ENCODE measurements around the gene STXBP4. TPM values are rescaled to one million over a fixed set of nuclear protein-coding genes. Genes with fewer than 3 reads are reported as not detected.

STXBP4 gene
- total and polyA plus RNA-seq, 3 experiments from 2014 or later, result 2.8 to 7.5 (median 6.9) TPM

- no peak overlapping the region for H3K4me3 ChIP-seq (ENCODE audit: low read length)
- Mint-ChIP-seq H3K27ac (no peak overlapping the region), H3K36me3 (no peaks in the 10 kb centered on the region), H3K4me3 (no peak overlapping the region), H3K4me1 (no peaks in the 10 kb centered on the region), H3K27me3 (peaks cover 2 to 14% of the 10 kb centered on the region in 2 donors), H3K9me3 (no peaks in the 10 kb centered on the region)
- H3K4me1 ChIP-seq (ENCODE audit: insufficient read depth, low read length), result no peaks in the 10 kb centered on the region
- no peak overlapping the region for H3K27ac ChIP-seq (ENCODE audit: low read depth, low read length)
- no peaks in the 10 kb centered on the region for H3K36me3 ChIP-seq (ENCODE audit: insufficient read depth, low read length)
- DNase-seq, result no peak
- CTCF ChIA-PET, result no interaction called here
- H3K27me3 ChIP-seq (ENCODE audit: insufficient read depth, low read length, poor library complexity, severe bottlenecking), result no peaks in the 10 kb centered on the region
- H3K9me3 ChIP-seq (ENCODE audit: low read length), result no peaks in the 10 kb centered on the region
- POLR2A ChIA-PET, result no interaction called here
These were observed 31.5 kb upstream of the STXBP4 start for GRCh38 chr17:54937018-54937417.

GRCh38 chr17:54937426-54937825, 31.1 kb upstream of the STXBP4 start:
- ChIA-PET CTCF (no interaction called here), POLR2A (no interaction called here)
- no peaks in the 10 kb centered on the region for H3K4me1 ChIP-seq (ENCODE audit: insufficient read depth, low read length)
- H3K27ac ChIP-seq (ENCODE audit: low read depth, low read length), result no peak overlapping the region
- H3K9me3 ChIP-seq (ENCODE audit: low read length), result no peaks in the 10 kb centered on the region
- H3K27me3 ChIP-seq (ENCODE audit: insufficient read depth, low read length, poor library complexity, severe bottlenecking), result no peaks in the 10 kb centered on the region
- H3K36me3 Mint-ChIP-seq, result no peaks in the 10 kb centered on the region
- H3K4me1 Mint-ChIP-seq, result no peaks in the 10 kb centered on the region
- no peaks in the 10 kb centered on the region for H3K9me3 Mint-ChIP-seq
- no peak overlapping the region for H3K27ac Mint-ChIP-seq
- no peaks in the 10 kb centered on the region for H3K36me3 ChIP-seq (ENCODE audit: insufficient read depth, low read length)
- H3K27me3 Mint-ChIP-seq, result peaks cover 0 to 14% of the 10 kb centered on the region in 2 donors
- no peak overlapping the region for H3K4me3 ChIP-seq (ENCODE audit: low read length)
- H3K4me3 Mint-ChIP-seq, result no peak overlapping the region
- DNase-seq, result no peak

GRCh38 chr17:54941285-54941684, 27.3 kb upstream of the STXBP4 start:
- DNase-seq, result no peak
- Mint-ChIP-seq H3K36me3 (no peaks in the 10 kb centered on the region), H3K9me3 (no peaks in the 10 kb centered on the region), H3K4me1 (no peaks in the 10 kb centered on the region), H3K4me3 (no peak overlapping the region), H3K27me3 (peaks cover 8 to 13% of the 10 kb centered on the region in 2 donors), H3K27ac (peak overlapping the region in 1 of 8 donors; percentile 14)
- Histone ChIP-seq H3K9me3 (ENCODE audit: low read length) (no peaks in the 10 kb centered on the region), H3K4me3 (ENCODE audit: low read length) (no peak overlapping the region), H3K36me3 (ENCODE audit: insufficient read depth, low read length) (no peaks in the 10 kb centered on the region), H3K27me3 (ENCODE audit: insufficient read depth, low read length, poor library complexity, severe bottlenecking) (no peaks in the 10 kb centered on the region), H3K27ac (ENCODE audit: low read depth, low read length) (no peak overlapping the region), H3K4me1 (ENCODE audit: insufficient read depth, low read length) (no peaks in the 10 kb centered on the region)
- ChIA-PET POLR2A (no interaction called here), CTCF (no interaction called here)

- H3K27me3 Mint-ChIP-seq, result peaks cover 13 to 29% of the 10 kb centered on the region in 2 donors
- H3K27ac Mint-ChIP-seq, result no peak overlapping the region
- CTCF ChIA-PET, result no interaction called here
- Histone ChIP-seq H3K27ac (ENCODE audit: low read depth, low read length) (no peak overlapping the region), H3K36me3 (ENCODE audit: insufficient read depth, low read length) (no peaks in the 10 kb centered on the region), H3K4me3 (ENCODE audit: low read length) (no peak overlapping the region), H3K4me1 (ENCODE audit: insufficient read depth, low read length) (no peaks in the 10 kb centered on the region), H3K9me3 (ENCODE audit: low read length) (no peaks in the 10 kb centered on the region), H3K27me3 (ENCODE audit: insufficient read depth, low read length, poor library complexity, severe bottlenecking) (no peaks in the 10 kb centered on the region)
- H3K4me3 Mint-ChIP-seq, result no peak overlapping the region
- peaks cover 0 to 4% (median 0%) of the 10 kb centered on the region in 3 donors for H3K36me3 Mint-ChIP-seq
- H3K9me3 Mint-ChIP-seq, result no peaks in the 10 kb centered on the region
- no peaks in the 10 kb centered on the region for H3K4me1 Mint-ChIP-seq
- POLR2A ChIA-PET, result no interaction called here
- no peak for DNase-seq
These were observed 23.8 kb upstream of the STXBP4 start for GRCh38 chr17:54944796-54945195.

- Mint-ChIP-seq H3K9me3 (no peaks in the 10 kb centered on the region), H3K4me3 (no peak overlapping the region), H3K4me1 (no peaks in the 10 kb centered on the region), H3K27ac (no peak overlapping the region), H3K36me3 (peaks cover 0 to 4% (median 0%) of the 10 kb centered on the region in 3 donors), H3K27me3 (peaks cover 13 to 29% of the 10 kb centered on the region in 2 donors)
- Histone ChIP-seq H3K27ac (ENCODE audit: low read depth, low read length) (no peak overlapping the region), H3K4me3 (ENCODE audit: low read length) (no peak overlapping the region), H3K4me1 (ENCODE audit: insufficient read depth, low read length) (no peaks in the 10 kb centered on the region), H3K9me3 (ENCODE audit: low read length) (no peaks in the 10 kb centered on the region), H3K27me3 (ENCODE audit: insufficient read depth, low read length, poor library complexity, severe bottlenecking) (no peaks in the 10 kb centered on the region), H3K36me3 (ENCODE audit: insufficient read depth, low read length) (no peaks in the 10 kb centered on the region)
- ChIA-PET CTCF (no interaction called here), POLR2A (no interaction called here)
- no peak for DNase-seq
These were observed 23.3 kb upstream of the STXBP4 start for GRCh38 chr17:54945231-54945630.

GRCh38 chr17:54945671-54946070, 22.9 kb upstream of the STXBP4 start:
- POLR2A ChIA-PET, result no interaction called here
- no peak for DNase-seq
- Mint-ChIP-seq H3K4me3 (no peak overlapping the region), H3K9me3 (no peaks in the 10 kb centered on the region), H3K27ac (no peak overlapping the region), H3K36me3 (peaks cover 0 to 4% (median 0%) of the 10 kb centered on the region in 3 donors), H3K4me1 (no peaks in the 10 kb centered on the region), H3K27me3 (peaks cover 13 to 29% of the 10 kb centered on the region in 2 donors)
- Histone ChIP-seq H3K36me3 (ENCODE audit: insufficient read depth, low read length) (no peaks in the 10 kb centered on the region), H3K4me3 (ENCODE audit: low read length) (no peak overlapping the region), H3K4me1 (ENCODE audit: insufficient read depth, low read length) (no peaks in the 10 kb centered on the region), H3K27ac (ENCODE audit: low read depth, low read length) (no peak overlapping the region), H3K9me3 (ENCODE audit: low read length) (no peaks in the 10 kb centered on the region), H3K27me3 (ENCODE audit: insufficient read depth, low read length, poor library complexity, severe bottlenecking) (no peaks in the 10 kb centered on the region)
- CTCF ChIA-PET, result no interaction called here

- Histone ChIP-seq H3K4me3 (ENCODE audit: low read length) (no peak overlapping the region), H3K36me3 (ENCODE audit: insufficient read depth, low read length) (no peaks in the 10 kb centered on the region), H3K4me1 (ENCODE audit: insufficient read depth, low read length) (no peaks in the 10 kb centered on the region), H3K27ac (ENCODE audit: low read depth, low read length) (no peak overlapping the region), H3K9me3 (ENCODE audit: low read length) (no peaks in the 10 kb centered on the region), H3K27me3 (ENCODE audit: insufficient read depth, low read length, poor library complexity, severe bottlenecking) (no peaks in the 10 kb centered on the region)
- no peak overlapping the region for H3K4me3 Mint-ChIP-seq
- no peaks in the 10 kb centered on the region for H3K4me1 Mint-ChIP-seq
- DNase-seq, result no peak
- H3K27ac Mint-ChIP-seq, result peak overlapping the region in 1 of 8 donors; percentile 1
- CTCF ChIA-PET, result no interaction called here
- no peaks in the 10 kb centered on the region for H3K9me3 Mint-ChIP-seq
- peaks cover 13 to 25% of the 10 kb centered on the region in 2 donors for H3K27me3 Mint-ChIP-seq
- H3K36me3 Mint-ChIP-seq, result peaks cover 0 to 5% (median 4%) of the 10 kb centered on the region in 3 donors
- POLR2A ChIA-PET, result no interaction called here
These were observed 21.2 kb upstream of the STXBP4 start for GRCh38 chr17:54947396-54947795.

- Histone ChIP-seq H3K27me3 (ENCODE audit: insufficient read depth, low read length, poor library complexity, severe bottlenecking) (no peaks in the 10 kb centered on the region), H3K9me3 (ENCODE audit: low read length) (no peaks in the 10 kb centered on the region), H3K27ac (ENCODE audit: low read depth, low read length) (no peak overlapping the region), H3K4me3 (ENCODE audit: low read length) (no peak overlapping the region), H3K4me1 (ENCODE audit: insufficient read depth, low read length) (no peaks in the 10 kb centered on the region), H3K36me3 (ENCODE audit: insufficient read depth, low read length) (no peaks in the 10 kb centered on the region)
- Mint-ChIP-seq H3K4me3 (no peak overlapping the region), H3K36me3 (peaks cover 0 to 6% (median 4%) of the 10 kb centered on the region in 3 donors), H3K27ac (no peak overlapping the region), H3K4me1 (no peaks in the 10 kb centered on the region), H3K27me3 (peaks cover 9 to 25% of the 10 kb centered on the region in 2 donors), H3K9me3 (no peaks in the 10 kb centered on the region)
- CTCF ChIA-PET, result no interaction called here
- DNase-seq, result no peak
- POLR2A ChIA-PET, result no interaction called here
These were observed 20.2 kb upstream of the STXBP4 start for GRCh38 chr17:54948380-54948779.

GRCh38 chr17:54950116-54950515, 18.4 kb upstream of the STXBP4 start:
- no peak for DNase-seq
- H3K9me3 Mint-ChIP-seq, result no peaks in the 10 kb centered on the region
- H3K27me3 Mint-ChIP-seq, result peaks cover 9 to 25% of the 10 kb centered on the region in 2 donors
- Histone ChIP-seq H3K27ac (ENCODE audit: low read depth, low read length) (no peak overlapping the region), H3K4me1 (ENCODE audit: insufficient read depth, low read length) (no peaks in the 10 kb centered on the region), H3K4me3 (ENCODE audit: low read length) (no peak overlapping the region), H3K36me3 (ENCODE audit: insufficient read depth, low read length) (no peaks in the 10 kb centered on the region), H3K27me3 (ENCODE audit: insufficient read depth, low read length, poor library complexity, severe bottlenecking) (no peaks in the 10 kb centered on the region), H3K9me3 (ENCODE audit: low read length) (no peaks in the 10 kb centered on the region)
- no peak overlapping the region for H3K4me3 Mint-ChIP-seq
- H3K36me3 Mint-ChIP-seq, result peaks cover 0 to 11% (median 4%) of the 10 kb centered on the region in 3 donors
- POLR2A ChIA-PET, result no interaction called here
- CTCF ChIA-PET, result no interaction called here
- no peaks in the 10 kb centered on the region for H3K4me1 Mint-ChIP-seq
- H3K27ac Mint-ChIP-seq, result no peak overlapping the region
